Measurements from ENCODE around the gene RAI14.

DNA sequence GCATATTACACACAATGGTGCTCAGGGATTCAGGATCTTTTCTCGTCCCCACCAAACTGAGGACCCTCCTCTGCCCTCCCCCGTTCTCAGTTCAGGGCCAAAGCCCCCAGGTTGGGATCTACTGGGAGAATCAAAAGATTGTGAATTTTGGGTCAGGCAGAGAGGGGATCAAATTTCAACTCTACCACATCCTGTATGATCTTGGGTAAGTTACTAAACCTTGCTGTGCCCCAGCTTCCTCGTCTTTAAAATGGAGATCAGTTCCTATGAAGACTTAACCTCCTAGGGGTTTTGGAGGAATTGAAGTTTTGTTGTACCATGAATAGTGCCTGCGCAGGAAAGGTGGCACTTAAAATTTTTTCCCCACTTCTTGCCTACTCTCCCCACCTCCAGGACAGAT is 62.4 kb downstream of the RAI14 start:
- TF ChIP-seq, protein P1, sequence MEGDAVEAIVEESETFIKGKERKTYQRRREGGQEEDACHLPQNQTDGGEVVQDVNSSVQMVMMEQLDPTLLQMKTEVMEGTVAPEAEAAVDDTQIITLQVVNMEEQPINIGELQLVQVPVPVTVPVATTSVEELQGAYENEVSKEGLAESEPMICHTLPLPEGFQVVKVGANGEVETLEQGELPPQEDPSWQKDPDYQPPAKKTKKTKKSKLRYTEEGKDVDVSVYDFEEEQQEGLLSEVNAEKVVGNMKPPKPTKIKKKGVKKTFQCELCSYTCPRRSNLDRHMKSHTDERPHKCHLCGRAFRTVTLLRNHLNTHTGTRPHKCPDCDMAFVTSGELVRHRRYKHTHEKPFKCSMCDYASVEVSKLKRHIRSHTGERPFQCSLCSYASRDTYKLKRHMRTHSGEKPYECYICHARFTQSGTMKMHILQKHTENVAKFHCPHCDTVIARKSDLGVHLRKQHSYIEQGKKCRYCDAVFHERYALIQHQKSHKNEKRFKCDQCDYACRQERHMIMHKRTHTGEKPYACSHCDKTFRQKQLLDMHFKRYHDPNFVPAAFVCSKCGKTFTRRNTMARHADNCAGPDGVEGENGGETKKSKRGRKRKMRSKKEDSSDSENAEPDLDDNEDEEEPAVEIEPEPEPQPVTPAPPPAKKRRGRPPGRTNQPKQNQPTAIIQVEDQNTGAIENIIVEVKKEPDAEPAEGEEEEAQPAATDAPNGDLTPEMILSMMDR (conservative IDR thresholded peaks at IDR 0.05 in 1 of 2, IDR thresholded peaks at IDR 0.05 in 1 of 2; ENCODE audit: low read depth in 1 of 2, low read length in 2 of 2): no peak
- no peak for TF ChIP-seq EZH2 (IDR thresholded peaks at IDR 0.05; ENCODE audit: low read length, missing control alignments)
